ENCODE results near the gene STUB1. TPM values are rescaled to one million over a fixed set of nuclear protein-coding genes. Genes with fewer than 3 reads are reported as not detected.

STUB1 gene
- 163 and 189 TPM in 2 replicates for total RNA-seq

DNA sequence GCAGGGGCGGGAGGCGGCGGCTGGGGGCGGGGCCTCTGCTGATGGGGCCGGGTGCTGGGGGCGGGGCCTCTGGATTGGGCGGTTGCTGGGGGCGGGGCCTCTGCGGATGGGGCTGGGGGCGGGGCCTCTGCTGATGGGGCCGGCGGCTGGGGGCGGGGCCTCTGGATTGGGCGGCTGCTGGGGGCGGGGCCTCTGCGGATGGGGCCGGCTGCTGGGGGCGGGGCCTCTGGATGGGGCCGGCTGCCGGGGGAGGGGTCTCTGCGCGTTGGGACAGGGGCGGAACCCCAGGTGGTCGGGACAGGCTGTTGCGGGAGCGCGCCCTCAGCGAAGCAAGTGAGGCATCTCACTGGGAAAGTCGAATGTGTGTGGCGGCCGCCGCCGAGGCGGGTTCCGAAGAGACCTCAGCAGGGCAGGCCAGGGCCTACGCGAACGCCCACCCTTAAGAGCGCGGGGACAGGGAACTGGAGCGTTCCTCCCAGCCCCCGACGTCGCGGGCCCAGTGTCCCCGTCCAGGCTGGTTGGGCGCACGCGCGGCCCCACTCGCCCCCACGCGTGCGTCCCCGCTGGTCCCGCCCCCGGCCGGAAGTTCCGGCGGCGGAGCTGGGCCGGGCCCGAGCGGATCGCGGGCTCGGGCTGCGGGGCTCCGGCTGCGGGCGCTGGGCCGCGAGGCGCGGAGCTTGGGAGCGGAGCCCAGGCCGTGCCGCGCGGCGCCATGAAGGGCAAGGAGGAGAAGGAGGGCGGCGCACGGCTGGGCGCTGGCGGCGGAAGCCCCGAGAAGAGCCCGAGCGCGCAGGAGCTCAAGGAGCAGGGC is at the start of gene STUB1:
TSS of gene STUB1 (plus strand) at position 597 of the 811 bp plus-strand sequence. CDS start at position 713, 116 bp downstream.

DNA sequence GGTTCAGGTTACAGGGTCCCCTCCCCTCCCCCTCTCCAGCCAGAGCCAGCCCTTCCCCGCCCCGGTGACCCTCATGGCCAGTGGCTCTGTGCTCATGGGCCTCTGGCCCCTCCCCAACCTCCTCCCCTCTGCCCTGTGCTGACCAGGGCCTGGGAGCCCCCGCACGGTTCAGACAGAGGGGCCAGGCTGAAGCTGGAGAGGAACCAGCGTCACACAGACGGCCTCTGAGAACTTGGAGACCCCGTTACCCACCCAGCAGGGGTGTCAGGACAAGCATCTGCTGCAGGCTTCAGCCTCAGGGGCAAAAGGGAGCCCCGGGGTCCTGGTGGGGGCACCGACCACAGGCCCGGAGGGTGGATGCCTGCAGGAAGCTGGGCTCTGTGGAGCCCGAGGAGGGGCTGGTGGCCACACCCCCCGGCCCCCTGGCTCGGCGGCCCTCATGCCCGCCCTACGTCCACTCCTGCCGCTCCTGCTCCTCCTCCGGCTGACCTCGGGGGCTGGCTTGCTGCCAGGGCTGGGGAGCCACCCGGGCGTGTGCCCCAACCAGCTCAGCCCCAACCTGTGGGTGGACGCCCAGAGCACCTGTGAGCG is 49.3 kb upstream of the STUB1 start, which contains the start of gene WFIKKN1:
TSS of gene WFIKKN1 (plus strand) at position 171 of the 591 bp plus-strand sequence. CDS start at position 440, 269 bp downstream.

DNA sequence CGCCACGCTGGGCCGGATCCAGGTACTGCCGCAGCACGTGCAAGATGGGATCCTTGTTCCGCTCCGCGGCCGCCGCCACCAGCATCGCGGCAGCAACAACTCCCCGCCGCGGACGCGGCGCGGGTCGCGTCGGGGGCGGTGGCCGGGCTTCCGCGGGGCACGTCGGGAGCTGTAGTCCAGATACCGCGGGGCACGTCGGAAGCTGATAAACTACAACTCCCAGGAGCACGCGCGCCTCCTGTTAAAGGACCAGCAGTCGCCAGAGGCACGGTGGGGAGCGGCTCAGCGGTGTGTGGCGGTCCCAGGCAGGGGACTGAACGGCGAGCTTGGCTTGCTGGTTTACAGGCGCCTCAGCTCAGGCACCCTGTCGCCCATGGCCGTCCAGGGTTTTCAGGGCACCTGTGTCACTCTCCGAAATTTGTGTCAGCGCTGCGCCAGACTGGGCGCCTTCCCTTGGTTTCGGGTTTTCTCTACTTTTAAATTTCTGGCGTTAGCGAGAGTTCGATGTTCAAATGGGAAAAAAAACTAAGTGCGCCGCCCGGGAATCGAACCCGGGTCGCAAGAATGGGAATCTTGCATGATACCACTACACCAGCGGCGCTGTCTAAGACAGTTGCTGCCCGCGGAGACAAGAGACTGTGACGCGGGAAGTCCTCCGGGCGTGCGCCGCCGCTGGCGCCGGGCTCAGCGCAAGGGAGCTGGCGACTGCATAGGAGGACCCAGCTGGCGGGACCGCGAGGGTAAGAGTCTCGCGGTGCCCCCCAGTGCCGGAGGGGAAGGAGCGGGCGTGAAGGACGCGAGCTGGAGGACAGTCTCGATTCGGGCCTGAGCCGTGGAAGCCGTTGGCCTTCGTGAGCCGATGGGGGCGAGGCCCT is 43.8 kb upstream of the STUB1 start, which contains the start of gene METTL26:
TSS of gene METTL26 (minus strand) at position 100 of the 875 bp plus-strand sequence. CDS start at position 85, 15 bp downstream.

DNA sequence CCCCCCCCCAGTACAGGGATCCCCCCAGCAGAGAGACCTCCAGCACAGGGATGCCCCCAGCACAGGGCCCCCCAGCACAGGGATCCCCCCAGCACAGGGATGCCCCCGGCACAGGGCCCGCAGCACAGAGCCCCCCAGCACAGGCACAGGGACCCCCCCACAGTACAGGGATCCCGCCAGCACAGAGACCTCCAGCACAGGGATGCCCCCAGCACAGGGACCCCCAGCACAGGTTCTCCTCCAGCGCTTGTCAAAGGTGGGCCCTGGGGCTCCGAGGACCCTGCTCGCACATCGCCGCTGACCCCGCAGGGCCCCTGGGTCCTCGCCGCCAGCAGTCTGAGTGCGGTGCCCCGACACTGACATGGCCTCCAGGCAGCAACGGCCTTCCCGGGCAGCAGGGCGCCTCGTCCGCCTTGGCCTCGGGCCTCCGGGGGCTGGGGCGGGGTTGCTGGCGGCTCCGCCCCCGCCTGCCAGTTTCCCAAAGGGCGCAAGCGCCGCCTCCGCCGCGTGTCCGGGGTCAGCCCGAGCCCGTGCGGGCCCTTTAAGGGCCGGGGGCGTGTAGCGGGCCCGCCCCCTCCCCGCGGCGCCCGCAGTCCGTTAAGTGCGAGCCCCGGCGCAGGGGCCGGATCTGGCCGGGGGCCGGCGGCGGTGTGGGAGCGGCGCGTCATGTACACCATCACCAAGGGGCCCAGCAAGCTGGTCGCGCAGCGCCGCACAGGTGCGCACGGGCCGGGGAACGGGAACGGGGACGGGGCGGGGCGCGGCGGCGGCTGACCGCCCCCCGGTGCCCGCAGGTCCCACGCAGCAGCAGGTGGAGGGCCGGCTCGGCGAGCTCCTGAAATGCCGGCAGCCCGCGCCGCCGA is 38.7 kb upstream of the STUB1 start, which contains the start of gene MCRIP2:
TSS of gene MCRIP2 (plus strand) at position 503 of the 863 bp plus-strand sequence. CDS start at position 667, 164 bp downstream.

DNA sequence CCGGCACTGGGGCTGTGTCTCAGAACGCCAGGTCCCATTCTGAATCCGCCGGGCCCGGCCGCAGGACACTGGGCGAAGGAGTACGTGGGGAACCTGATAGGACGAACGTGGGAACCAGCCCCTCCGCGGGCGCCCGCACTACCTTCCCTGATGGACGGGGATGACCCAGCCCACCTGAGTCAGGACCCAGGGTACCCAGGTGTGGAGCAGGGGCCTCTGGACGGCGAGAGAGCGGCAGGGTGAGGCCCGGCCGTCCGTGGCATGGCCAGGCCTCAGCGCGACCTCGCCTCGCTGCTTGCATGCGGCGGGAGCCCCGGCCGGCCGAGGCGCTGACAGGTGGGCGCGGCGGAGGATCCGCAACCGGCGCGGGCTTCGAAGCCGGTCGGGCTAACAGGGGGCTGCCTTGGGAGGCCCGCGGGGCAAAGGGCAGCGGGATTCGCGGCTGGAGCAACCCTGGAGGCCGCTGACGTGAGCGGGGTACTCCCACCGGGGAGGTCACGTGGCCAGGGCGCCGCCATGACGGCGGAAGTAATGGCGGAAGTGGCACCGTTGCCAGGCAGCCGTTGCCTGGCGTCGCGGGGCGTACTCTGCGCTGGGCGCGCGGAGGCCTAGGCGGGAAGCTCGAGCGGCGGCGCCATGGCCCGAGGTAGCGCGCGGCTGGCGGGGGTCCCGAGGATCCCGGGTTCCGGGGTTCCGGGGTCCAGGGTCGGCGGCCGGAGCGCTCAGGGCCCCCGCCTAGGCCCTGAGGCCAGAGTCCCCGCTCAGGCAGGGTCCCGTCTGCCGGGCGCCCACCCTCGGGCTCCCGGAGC is 31.2 kb upstream of the STUB1 start, which contains the start of gene WDR90:
TSS of gene WDR90 (plus strand) at position 585 of the 809 bp plus-strand sequence. CDS start at position 637, 52 bp downstream.

DNA sequence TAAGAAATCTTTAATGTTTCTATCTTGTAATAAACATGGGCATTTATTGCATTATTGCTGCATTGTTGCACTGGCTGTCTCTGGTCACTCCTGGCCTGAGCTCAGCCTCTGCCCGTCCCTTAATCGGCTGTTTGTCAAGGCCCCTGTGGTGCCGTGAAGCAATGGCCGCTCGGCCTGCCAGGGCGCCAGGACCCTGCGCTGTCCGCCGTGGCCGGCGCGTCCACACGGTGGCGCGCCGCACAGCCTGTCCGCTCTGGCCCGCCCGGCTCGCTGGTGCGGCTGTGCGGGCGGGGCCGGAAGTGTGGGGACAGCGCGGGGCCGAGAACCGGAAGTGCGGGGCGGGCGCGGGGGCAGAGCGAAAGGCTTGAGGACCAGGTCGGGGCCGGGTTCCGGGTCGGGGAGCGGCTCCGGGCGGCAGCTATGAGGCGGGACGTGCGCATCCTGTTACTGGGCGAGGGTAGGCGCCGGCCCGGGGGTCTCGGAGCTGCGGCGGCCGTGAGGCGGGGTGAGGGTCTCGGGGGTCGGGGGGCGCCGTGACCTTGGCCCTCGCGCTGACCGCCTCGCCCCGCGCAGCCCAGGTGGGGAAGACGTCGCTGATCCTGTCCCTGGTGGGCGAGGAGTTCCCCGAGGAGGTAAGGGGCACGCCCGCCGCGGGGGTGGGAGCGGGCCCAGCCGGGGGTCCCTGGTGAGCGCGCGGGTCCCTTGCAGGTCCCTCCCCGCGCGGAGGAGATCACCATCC is 12.3 kb upstream of the STUB1 start, which contains the start of gene RHOT2:
TSS of gene RHOT2 (plus strand) at position 353 of the 739 bp plus-strand sequence. CDS start at position 421, 68 bp downstream.

DNA sequence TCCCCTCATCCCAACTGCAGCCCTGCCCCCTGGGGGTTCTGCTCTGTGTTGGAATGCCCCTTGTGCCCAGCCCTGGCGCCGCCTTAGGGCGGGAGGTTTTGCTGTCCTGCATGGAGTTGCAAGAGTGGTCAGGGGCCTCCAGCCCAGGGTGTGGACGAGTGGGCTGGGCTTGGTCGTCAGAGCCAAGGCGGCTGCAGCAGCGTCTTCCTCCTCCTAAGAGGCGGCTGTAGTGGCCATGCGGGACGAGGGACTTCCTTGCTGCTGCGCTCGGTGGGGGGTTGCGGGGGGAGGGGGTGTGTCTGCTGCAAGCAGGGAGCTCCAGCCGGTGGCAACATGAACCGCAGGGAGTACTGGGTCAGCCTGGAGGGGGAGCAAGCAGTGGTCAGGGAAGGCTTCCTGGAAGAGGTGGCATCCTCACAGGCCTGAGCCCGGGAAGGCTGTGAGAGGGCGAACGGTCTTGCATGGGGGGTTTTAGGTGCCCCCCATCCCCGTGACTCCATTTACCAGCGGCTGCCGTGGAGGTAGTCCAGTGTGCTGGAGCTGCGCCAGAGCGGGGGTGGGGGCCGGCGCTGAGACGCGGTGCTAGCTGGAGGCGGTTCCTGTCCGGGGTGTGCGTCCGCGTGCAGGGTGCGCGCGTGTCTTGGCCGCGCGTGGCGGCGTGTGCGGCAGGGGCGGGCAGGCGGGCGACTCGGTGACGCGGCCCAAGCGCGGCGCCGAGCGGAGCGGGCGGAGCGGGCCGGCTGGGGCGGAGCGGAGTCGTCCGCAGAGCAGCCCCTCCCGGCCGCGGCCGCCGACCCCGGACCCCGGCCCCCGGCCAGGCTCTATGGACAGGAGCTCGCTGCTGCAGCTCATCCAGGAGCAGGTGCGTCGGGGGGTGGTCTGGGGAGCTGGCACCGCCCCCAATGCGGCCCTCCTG is 5.0 kb upstream of the STUB1 start, which contains the start of gene RHBDL1:
TSS of gene RHBDL1 (plus strand) at position 704 of the 916 bp plus-strand sequence. CDS start at position 824, 120 bp downstream.

DNA sequence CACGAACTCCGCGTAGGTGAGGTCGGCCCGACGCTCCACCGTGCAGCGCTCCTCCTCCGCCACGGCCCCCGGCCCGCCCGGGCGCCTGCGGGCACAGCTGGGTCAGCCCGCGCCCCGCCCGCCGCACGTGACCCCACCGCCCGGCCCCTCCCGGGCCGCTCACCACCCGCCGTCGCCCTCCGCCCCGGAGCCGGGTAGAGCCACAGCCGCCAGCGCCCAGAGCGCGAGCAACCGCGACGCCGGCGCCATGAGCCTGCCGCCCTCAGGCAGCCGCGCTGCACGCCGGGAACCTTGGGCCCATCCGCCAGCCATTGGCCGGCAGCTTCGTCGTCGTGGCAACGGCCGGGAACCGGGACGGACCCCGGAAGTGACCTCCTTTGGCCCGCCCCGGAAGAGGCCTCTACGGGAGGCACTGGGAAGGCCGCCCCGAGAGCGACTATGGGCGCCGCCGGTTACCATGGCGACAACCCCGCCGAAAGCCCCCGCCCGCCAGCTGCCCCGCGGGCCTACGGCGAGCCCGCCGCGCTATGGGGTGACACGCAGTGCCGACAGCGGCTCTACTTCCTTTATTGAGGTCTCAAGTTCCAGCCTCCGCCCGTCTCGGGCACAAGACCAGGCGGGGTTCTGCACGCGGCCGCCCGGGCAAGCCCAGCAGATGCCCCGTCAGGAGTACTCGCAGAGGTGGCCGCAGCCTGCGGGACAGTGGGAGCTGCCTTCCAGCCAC is 4.0 kb downstream of the STUB1 start, which contains the start of gene JMJD8:
TSS of gene JMJD8 (minus strand) at position 264 of the 724 bp plus-strand sequence. CDS start at position 249, 15 bp downstream.

DNA sequence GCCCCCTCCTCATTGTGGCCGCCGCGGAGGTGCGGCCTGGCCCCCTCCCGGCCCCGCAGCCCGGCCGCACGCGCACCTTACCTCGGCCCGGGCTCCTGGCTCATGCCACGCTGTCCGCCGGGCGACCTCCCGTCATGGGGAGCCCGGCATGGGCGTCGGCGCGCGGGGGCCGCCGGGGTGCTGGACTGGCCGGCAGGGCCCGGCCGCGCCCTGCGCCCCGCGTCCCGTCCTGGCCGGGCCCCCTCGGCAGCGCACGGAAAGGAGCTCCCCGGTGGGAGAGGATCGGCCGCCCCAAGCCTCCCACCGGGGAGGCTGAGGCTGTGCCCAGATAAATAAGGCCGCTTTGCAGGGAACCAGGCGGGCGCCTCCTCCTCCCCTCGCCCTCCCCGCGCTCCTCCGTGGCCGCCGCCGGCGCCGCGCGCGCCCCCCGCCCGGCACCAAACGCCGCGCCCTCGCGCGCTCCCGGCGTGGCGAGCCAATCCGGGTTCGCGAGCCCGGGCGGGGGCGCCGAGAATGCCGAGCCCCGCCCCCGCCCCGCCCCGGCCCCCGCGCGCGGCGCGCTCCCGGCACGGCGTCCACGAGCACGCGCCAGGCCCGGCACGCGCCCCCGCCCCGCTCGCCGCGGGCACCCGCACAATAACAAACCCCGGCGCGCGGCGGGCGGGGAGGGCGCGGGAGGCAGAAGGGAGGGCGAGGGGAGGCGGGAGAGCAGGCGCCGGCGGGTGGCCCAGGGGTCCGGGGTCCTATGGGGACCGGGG is 25.4 kb downstream of the STUB1 start, which contains the start of gene FBXL16:
TSS of gene FBXL16 (minus strand) at position 371 of the 758 bp plus-strand sequence. CDS start 8,396 bp downstream, outside the sequence.

DNA sequence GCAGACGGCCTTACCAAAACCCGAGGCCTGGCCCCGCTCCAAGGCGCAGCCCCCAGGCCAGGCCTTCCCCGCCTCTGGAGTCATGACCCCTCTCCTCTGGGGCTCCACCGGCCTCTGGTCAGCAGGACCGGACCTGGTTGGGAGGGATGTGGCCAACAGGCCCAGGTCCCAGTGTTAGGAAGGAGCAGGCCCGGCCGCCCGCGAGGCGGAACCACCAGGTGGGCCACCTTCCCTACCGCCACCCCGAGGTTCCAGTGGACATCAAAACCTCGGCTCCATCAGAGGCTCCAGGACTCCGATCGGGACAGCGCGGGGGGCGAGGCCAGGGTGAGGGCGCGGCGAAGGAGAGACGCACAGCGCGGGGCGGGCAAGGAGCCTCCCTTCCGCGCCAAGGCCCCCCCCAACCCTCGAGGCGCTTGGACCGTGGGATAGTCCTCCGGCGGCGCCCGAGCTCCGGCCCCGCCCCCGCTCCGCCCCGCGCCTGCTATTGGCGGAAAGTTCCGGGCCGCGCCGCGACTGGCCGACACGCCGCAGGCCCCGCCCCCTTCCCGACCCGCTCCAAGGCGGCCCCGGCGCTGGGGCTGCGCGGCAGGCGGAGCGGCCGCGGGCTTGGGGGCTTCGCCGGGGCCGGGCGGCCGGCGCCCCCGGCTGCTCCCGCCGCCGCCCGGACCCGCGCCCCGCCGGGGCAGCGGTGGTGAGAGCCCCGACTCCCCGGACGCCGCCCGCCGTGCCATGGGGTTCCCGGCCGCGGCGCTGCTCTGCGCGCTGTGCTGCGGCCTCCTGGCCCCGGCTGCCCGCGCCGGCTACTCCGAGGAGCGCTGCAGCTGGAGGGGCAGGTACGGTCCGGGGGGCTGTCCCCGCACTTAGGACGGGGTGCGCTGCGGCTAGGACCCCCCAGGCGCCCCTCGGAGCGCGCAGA is 34.6 kb downstream of the STUB1 start, which contains the start of gene METRN:
TSS of gene METRN (plus strand) at position 561 of the 919 bp plus-strand sequence. CDS start at position 733, 172 bp downstream.

DNA sequence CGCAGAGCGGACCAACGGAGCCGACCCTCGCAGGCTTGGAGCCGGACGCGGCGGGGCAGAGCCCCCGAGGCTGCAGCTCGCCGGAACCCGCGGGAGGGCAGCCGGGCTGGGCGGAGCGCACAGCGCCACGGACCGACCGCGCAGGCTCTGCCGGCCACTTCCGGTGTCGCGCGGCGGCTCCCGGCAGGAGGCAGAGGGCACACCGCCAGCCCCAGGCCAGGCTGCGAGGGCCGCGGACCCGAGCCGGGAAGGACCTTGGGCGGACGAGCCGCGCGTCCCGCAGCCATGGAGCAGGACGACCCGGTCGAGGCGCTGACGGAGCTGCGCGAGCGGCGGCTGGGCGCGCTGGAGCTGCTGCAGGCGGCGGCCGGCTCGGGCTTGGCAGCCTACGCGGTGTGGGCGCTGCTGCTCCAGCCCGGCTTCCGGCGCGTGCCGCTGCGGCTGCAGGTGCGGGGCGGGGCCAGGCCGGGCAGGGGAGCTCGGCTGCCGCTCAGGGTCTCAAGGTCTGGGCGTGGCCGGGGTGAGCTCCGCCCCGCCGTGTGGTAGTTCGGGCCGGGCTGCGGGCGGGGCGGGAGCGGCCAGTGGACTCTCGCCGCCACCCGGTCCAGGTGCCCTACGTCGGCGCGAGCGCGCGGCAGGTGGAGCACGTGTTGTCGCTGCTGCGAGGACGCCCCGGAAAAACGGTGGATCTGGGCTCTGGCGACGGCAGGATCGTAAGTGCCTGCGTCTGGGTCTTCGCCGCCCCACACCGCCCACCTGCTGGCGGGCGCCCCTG is 41.0 kb downstream of the STUB1 start, which contains the start of gene ANTKMT:
TSS of gene ANTKMT (plus strand) at position 157 of the 775 bp plus-strand sequence. CDS start at position 286, 129 bp downstream.

DNA sequence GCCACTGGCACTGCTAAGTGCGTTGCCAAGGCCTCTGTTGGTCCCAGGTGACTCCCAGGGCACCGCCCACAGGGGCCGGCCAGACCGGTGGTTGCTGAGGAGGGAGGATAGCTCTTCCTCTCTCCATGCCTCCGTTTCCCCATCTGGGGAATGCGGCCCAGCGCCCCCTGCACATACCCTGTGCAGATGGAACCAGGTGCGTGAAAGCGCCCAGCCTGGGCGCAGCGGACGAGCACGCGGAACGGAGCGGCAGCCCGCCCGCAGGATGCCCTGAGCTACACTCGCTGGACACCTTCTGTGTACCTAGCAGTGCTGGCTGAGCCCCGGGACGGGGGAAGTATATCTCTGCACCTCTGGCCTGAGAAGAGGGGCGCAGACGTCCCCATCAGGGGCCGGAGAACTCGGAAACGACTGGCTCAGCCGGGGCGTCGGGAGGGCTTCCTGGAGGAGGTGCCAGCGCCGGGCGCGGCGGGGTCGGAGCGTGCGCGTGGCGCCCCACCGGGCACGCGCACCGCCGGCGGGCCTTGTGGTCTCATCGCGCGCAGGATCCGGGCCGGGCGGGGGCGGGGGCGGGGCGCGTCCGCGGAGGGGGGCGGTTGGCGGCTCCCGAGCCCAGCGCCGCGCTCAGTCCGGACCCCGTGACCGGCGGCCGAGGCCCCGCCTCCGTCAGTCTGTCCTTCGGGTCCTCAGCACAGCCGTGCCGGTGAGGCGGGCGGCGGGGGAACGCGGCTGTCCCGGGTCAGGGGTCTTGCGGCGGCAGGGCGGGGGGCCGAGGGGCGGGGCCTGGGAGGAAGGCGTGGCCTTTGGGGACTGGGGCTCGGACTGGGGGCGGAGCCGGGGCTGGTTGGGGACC is 46.5 kb downstream of the STUB1 start, which contains the start of the genes CCDC78 and HAGHL:
TSS of gene CCDC78 (minus strand) at position 6 of the 853 bp plus-strand sequence. CDS start 76 bp downstream, outside the sequence.
TSS of gene HAGHL (plus strand) at position 669 of the 853 bp plus-strand sequence. CDS start 404 bp downstream, outside the sequence.

